ENCODE data around the gene HSPA8.
A peak's percentile ranks its signal among the peaks of the same experiment; 100 is the strongest.
"Not testable (repeated sequence)": the region's sequence is repeated elsewhere in the genome, so short reads cannot be mapped to it uniquely, and the experiment has no call there.

Gene HSPA8

GRCh38 chr11:123069908-123070821 is 8.2 kb upstream of the HSPA8 start:
- no peak overlapping the region for H3K27ac ChIP-seq (ENCODE audit: low read length)

GRCh38 chr11:123065621-123066020 is 3.7 kb upstream of the HSPA8 start:
- no peak overlapping the region for H3K4me3 ChIP-seq (ENCODE audit: low read length)
- no peak overlapping the region for H3K27ac ChIP-seq (ENCODE audit: low read length)
- H3K9me3 ChIP-seq (ENCODE audit: control insufficient read depth, low read depth, low read length), result no peaks in the 10 kb centered on the region
- H3K36me3 ChIP-seq (ENCODE audit: control insufficient read depth, low read depth, low read length), result peaks cover 6% of the 10 kb centered on the region
- H3K9ac ChIP-seq (ENCODE audit: low read length), result no peak overlapping the region
- peaks cover 20% of the 10 kb centered on the region for H3K4me1 ChIP-seq (ENCODE audit: control insufficient read depth, low read depth, low read length)
- no peaks in the 10 kb centered on the region for H3K27me3 ChIP-seq (ENCODE audit: control insufficient read depth, insufficient read depth, low read length)

More at GRCh38 chr11:123069908-123070821, 8.2 kb upstream of the HSPA8 start:
- Histone ChIP-seq H3K36me3 (ENCODE audit: control insufficient read depth, low read depth, low read length) (peaks cover 7% of the 10 kb centered on the region), H3K9me3 (ENCODE audit: control insufficient read depth, low read depth, low read length) (no peaks in the 10 kb centered on the region), H3K27me3 (ENCODE audit: control insufficient read depth, insufficient read depth, low read length) (no peaks in the 10 kb centered on the region), H3K9ac (ENCODE audit: low read length) (no peak overlapping the region), H3K4me3 (ENCODE audit: low read length) (no peak overlapping the region), H3K4me1 (ENCODE audit: control insufficient read depth, low read depth, low read length) (peaks cover 26% of the 10 kb centered on the region)

DNA sequence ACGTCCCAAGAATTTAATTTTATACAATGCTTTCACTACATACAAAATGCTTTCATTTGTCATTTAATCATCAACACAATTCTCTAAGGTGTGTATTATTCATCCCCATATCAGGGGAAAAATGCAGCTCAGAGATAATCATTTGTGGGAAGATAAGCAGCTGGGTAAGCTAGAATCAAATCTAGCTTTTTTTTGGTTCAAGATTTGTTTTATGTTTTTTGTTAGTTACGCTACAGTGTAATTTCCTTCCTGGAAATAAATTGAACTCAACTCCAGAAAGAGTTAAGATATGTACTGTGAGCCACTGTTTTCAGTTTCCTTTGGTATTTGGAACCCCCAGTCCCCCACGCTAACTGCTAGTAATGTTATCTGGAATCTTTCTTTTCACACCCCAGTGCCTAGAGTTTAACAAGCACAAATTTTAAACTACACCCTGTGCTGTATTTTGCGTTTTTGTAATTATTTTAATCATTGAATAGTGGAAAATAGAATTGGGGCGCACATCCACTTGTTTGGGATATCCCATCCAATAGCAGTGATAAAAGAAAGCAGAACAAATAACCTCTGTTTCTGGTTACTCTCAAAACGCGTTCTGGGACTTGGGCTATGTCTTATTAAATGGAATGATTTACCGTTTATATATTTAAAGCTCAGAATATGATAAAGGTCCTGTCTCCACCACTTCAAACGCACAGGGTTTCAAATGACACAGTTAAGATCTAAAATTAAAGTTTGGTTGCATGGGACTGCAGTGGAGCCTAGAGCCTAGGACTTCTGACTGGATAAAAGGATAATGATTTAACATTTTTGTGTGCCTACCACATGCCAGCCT is 2.1 kb upstream of the HSPA8 start:
- H3K27ac ChIP-seq (ENCODE audit: low read length), result peak overlapping the region; percentile 99

GRCh38 chr11:123062892-123063825 is 1.2 kb upstream of the HSPA8 start:
- Histone ChIP-seq H3K27ac (ENCODE audit: low read length) (peak overlapping the region; percentile 99), H3K4me3 (ENCODE audit: low read length) (peak overlapping the region; percentile 98), H3K4me1 (ENCODE audit: control insufficient read depth, low read depth, low read length) (peaks cover 16% of the 10 kb centered on the region)

More for the DNA sequence above, 2.1 kb upstream of the HSPA8 start:
- H3K9me3 ChIP-seq (ENCODE audit: control insufficient read depth, low read depth, low read length), result no peaks in the 10 kb centered on the region
- H3K27me3 ChIP-seq (ENCODE audit: control insufficient read depth, insufficient read depth, low read length), result no peaks in the 10 kb centered on the region
- peak overlapping the region; percentile 98 for H3K4me3 ChIP-seq (ENCODE audit: low read length)
- H3K36me3 ChIP-seq (ENCODE audit: control insufficient read depth, low read depth, low read length), result peaks cover 22% of the 10 kb centered on the region
- peaks cover 16% of the 10 kb centered on the region for H3K4me1 ChIP-seq (ENCODE audit: control insufficient read depth, low read depth, low read length)
- H3K9ac ChIP-seq (ENCODE audit: low read length), result peak overlapping the region; percentile 99

GRCh38 chr11:123062158-123062891 is 389 bp upstream of the HSPA8 start:
- Histone ChIP-seq H3K36me3 (ENCODE audit: control insufficient read depth, low read depth, low read length) (peaks cover 39% of the 10 kb centered on the region), H3K4me3 (ENCODE audit: low read length) (peak overlapping the region; percentile 98), H3K27me3 (ENCODE audit: control insufficient read depth, insufficient read depth, low read length) (no peaks in the 10 kb centered on the region), H3K9ac (ENCODE audit: low read length) (peak overlapping the region; percentile 99), H3K27ac (ENCODE audit: low read length) (peak overlapping the region; percentile 99), H3K9me3 (ENCODE audit: control insufficient read depth, low read depth, low read length) (no peaks in the 10 kb centered on the region), H3K4me1 (ENCODE audit: control insufficient read depth, low read depth, low read length) (peaks cover 16% of the 10 kb centered on the region)

More at GRCh38 chr11:123062892-123063825, 1.2 kb upstream of the HSPA8 start:
- Histone ChIP-seq H3K27me3 (ENCODE audit: control insufficient read depth, insufficient read depth, low read length) (no peaks in the 10 kb centered on the region), H3K36me3 (ENCODE audit: control insufficient read depth, low read depth, low read length) (peaks cover 30% of the 10 kb centered on the region), H3K9me3 (ENCODE audit: control insufficient read depth, low read depth, low read length) (no peaks in the 10 kb centered on the region), H3K9ac (ENCODE audit: low read length) (peak overlapping the region; percentile 99)

DNA sequence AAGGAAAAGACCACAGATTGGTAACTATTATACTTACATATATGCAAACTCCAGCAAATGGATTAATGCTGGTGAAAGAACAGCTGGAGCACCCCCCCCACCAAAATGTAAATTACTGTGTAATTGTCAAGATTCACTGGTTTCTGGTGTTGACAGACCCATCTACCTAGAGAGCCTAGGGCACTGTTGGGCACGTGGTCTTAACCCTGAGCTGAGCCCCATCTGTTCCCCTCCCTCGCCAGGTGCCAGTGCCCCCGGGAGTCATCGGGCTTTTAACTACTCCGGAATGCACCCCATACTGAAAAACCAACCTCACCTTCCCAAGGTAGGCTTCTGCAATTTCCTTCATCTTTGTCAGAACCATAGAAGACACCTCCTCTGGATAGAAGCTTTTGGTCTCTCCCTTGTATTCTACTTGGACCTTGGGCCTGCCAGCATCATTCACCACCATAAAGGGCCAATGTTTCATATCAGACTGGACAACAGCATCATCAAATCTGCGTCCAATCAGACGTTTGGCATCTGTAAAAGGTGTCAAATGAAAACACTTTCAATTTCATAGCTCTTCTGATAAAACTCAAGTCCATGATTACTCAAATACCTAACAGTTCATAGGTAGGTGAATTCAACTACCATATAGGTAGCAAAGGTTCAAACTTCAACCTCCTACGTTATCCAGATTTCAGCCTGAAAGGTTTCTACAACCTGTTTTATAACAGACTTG is 1.5 kb downstream of the HSPA8 start:
- H3K4me1 ChIP-seq (ENCODE audit: control insufficient read depth, low read depth, low read length), result peaks cover 16% of the 10 kb centered on the region
- H3K4me3 ChIP-seq (ENCODE audit: low read length), result peak overlapping the region; percentile 98
- H3K36me3 ChIP-seq (ENCODE audit: control insufficient read depth, low read depth, low read length), result peaks cover 58% of the 10 kb centered on the region
- H3K27ac ChIP-seq (ENCODE audit: low read length), result no peak overlapping the region
- no peaks in the 10 kb centered on the region for H3K27me3 ChIP-seq (ENCODE audit: control insufficient read depth, insufficient read depth, low read length)
- no peaks in the 10 kb centered on the region for H3K9me3 ChIP-seq (ENCODE audit: control insufficient read depth, low read depth, low read length)
- H3K9ac ChIP-seq (ENCODE audit: low read length), result peak overlapping the region; percentile 99

DNA sequence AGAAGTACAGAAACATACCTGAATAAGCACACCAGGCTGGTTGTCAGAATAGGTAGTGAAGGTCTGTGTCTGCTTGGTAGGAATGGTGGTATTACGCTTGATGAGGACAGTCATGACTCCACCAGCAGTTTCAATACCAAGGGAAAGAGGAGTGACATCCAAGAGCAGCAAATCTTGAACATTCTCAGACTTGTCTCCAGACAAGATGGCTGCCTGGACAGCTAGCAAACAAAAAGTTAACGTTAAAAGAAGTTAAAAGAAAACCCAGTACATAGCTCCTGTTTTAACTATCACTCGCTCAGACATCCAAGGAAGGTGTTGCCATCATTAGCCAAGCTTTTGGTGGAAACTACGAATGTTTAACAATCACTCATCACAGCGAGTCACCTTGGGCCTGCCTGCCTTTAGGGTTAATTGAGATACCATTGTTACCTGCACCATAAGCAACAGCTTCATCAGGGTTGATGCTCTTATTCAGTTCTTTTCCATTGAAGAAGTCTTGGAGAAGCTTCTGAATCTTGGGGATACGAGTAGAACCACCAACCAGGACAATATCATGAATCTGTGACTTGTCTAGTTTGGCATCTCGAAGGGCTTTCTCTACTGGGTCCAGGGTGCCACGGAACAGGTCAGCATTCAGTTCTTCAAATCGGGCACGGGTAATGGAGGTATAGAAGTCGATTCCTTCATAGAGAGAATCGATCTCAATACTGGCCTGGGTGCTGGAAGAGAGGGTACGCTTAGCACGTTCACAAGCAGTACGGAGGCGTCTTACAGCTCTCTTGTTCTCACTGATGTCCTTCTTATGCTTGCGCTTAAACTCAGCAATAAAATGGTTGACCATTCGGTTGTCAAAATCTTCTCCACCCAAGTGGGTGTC is 2.7 kb downstream of the HSPA8 start:
- H3K9ac ChIP-seq (ENCODE audit: low read length); H3K9me3 ChIP-seq (ENCODE audit: control insufficient read depth, low read depth, low read length); H3K27me3 ChIP-seq (ENCODE audit: control insufficient read depth, insufficient read depth, low read length); H3K27ac ChIP-seq (ENCODE audit: low read length): not testable (repeated sequence)
- Histone ChIP-seq H3K4me1 (ENCODE audit: control insufficient read depth, low read depth, low read length) (peaks cover 15% of the 10 kb centered on the region), H3K4me3 (ENCODE audit: low read length) (peak overlapping the region; percentile 98), H3K36me3 (ENCODE audit: control insufficient read depth, low read depth, low read length) (peaks cover 62% of the 10 kb centered on the region)

DNA sequence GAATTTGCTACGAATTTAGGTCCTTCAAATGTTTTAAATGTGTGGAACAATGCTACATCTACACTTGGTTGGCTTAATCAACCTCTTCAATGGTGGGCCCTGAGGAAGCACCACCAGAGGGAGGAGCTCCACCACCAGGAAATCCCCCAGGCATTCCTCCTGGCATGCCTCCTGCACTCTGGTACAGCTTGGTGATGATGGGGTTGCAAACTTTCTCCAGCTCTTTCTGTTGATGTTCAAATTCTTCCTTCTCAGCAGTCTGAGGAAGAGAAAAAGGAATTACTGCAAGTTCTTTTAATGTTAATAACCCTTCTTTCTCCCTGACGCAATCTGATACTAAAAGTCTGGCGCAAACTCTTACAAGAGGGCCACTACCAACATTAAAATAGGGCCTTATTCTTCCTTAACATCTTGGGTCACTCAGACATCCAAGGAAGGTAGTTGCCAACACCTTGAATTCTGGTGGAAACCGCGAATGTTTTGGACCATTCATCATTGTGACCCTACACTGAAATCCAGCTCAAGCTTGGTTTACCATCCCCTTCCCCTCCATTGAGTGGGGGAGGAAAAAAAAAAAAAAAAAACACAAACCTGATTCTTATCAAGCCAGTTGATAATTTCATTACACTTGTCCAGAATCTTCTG is 4.2 kb downstream of the HSPA8 start:
- Histone ChIP-seq H3K9ac (ENCODE audit: low read length) (no peak overlapping the region), H3K4me1 (ENCODE audit: control insufficient read depth, low read depth, low read length) (peaks cover 5% of the 10 kb centered on the region), H3K36me3 (ENCODE audit: control insufficient read depth, low read depth, low read length) (peaks cover 70% of the 10 kb centered on the region), H3K27me3 (ENCODE audit: control insufficient read depth, insufficient read depth, low read length) (no peaks in the 10 kb centered on the region), H3K4me3 (ENCODE audit: low read length) (no peak overlapping the region), H3K27ac (ENCODE audit: low read length) (no peak overlapping the region), H3K9me3 (ENCODE audit: control insufficient read depth, low read depth, low read length) (no peaks in the 10 kb centered on the region)

DNA sequence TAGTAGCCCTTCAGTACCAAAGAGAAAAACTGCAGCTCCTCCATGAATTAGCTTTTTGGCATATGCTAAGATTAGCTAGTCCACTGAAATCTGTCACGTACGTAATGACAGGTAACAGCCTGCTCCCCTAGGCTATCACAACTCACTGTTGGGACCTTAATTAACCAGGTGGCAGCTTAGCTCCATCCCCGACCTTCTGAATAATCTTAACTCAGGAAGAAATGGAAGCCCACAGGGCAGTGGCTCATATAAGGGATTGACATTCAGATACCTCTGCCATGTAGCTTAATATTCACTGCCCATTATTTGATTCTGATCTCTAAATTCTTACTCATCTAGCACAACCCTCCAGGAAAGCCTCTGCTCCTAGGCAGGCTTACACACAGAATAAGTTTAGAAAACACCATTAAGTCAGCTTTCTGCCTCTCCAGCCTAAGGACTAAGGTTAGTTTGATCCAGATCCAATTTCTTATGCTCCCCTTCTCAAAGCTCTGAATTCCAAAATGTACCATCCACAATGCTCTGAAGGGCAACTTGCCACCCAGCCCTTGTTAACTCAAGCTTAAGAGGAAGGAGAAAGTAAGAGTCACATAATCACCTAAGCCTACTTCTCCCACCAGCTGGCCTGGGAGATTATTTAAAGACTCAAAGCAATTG is 5.0 kb downstream of the HSPA8 start:
- Histone ChIP-seq H3K36me3 (ENCODE audit: control insufficient read depth, low read depth, low read length) (peaks cover 70% of the 10 kb centered on the region), H3K9ac (ENCODE audit: low read length) (no peak overlapping the region), H3K27me3 (ENCODE audit: control insufficient read depth, insufficient read depth, low read length) (no peaks in the 10 kb centered on the region), H3K27ac (ENCODE audit: low read length) (no peak overlapping the region), H3K4me3 (ENCODE audit: low read length) (no peak overlapping the region), H3K4me1 (ENCODE audit: control insufficient read depth, low read depth, low read length) (peaks cover 5% of the 10 kb centered on the region), H3K9me3 (ENCODE audit: control insufficient read depth, low read depth, low read length) (no peaks in the 10 kb centered on the region)

Measured in iPS-18a (cell line).